Measurements from ENCODE around the gene NKX6-2. TPM values are rescaled to one million over a fixed set of nuclear protein-coding genes. Genes with fewer than 3 reads are reported as not detected.
"Not testable (repeated sequence)": the region's sequence is repeated elsewhere in the genome, so short reads cannot be mapped to it uniquely, and the experiment has no call there.

Gene NKX6-2
- total RNA-seq, 2 experiments from 2014 or later = not detected

- no peaks in the 10 kb centered on the region for H3K4me1 Mint-ChIP-seq
- POLR2A ChIA-PET = no interaction called here
These were observed 40.4 kb downstream of the NKX6-2 start for GRCh38 chr10:132745511-132745910.

GRCh38 chr10:132744839-132745238 is 41.1 kb downstream of the NKX6-2 start:
- no peak overlapping the region for H3K27ac Mint-ChIP-seq
- H3K36me3 Mint-ChIP-seq = no peaks in the 10 kb centered on the region
- H3K9me3 Mint-ChIP-seq = no peaks in the 10 kb centered on the region
- no peaks in the 10 kb centered on the region for H3K27me3 Mint-ChIP-seq
- no peaks in the 10 kb centered on the region for H3K4me1 Mint-ChIP-seq
- no peak overlapping the region for H3K4me3 Mint-ChIP-seq
- POLR2A ChIA-PET = no interaction called here
- DNase-seq (no peak), ATAC-seq (ENCODE audit: low read depth) (no peak)

More at GRCh38 chr10:132745511-132745910, 40.4 kb downstream of the NKX6-2 start:
- ATAC-seq (ENCODE audit: low read depth) (no peak), DNase-seq (no peak)
- Mint-ChIP-seq H3K27me3 (no peaks in the 10 kb centered on the region), H3K9me3 (no peaks in the 10 kb centered on the region), H3K27ac (no peak overlapping the region), H3K36me3 (no peaks in the 10 kb centered on the region), H3K4me3 (no peak overlapping the region)

GRCh38 chr10:132743925-132744490 is 41.9 kb downstream of the NKX6-2 start:
- ATAC-seq (ENCODE audit: low read depth) = no peak
- Mint-ChIP-seq H3K9me3 (no peaks in the 10 kb centered on the region), H3K4me1 (no peaks in the 10 kb centered on the region), H3K27ac (no peak overlapping the region), H3K27me3 (no peaks in the 10 kb centered on the region), H3K4me3 (no peak overlapping the region), H3K36me3 (no peaks in the 10 kb centered on the region)
- POLR2A ChIA-PET = no interaction called here
- no peak for DNase-seq

GRCh38 chr10:132743196-132743924 is 42.6 kb downstream of the NKX6-2 start:
- H3K27me3 Mint-ChIP-seq; H3K4me3 Mint-ChIP-seq; H3K9me3 Mint-ChIP-seq; POLR2A ChIA-PET; H3K36me3 Mint-ChIP-seq; ATAC-seq (ENCODE audit: low read depth); DNase-seq; H3K4me1 Mint-ChIP-seq; H3K27ac Mint-ChIP-seq: not testable (repeated sequence)

- ATAC-seq (ENCODE audit: low read depth) (no peak), DNase-seq (no peak)
- Mint-ChIP-seq H3K36me3 (no peaks in the 10 kb centered on the region), H3K27me3 (no peaks in the 10 kb centered on the region), H3K27ac (no peak overlapping the region), H3K9me3 (no peaks in the 10 kb centered on the region), H3K4me3 (no peak overlapping the region), H3K4me1 (no peaks in the 10 kb centered on the region)
- POLR2A ChIA-PET = no interaction called here
These were observed 43.1 kb downstream of the NKX6-2 start for GRCh38 chr10:132742837-132743194.

GRCh38 chr10:132742167-132742836 is 43.6 kb downstream of the NKX6-2 start:
- Mint-ChIP-seq H3K27me3 (no peaks in the 10 kb centered on the region), H3K4me1 (no peaks in the 10 kb centered on the region), H3K9me3 (no peaks in the 10 kb centered on the region), H3K36me3 (no peaks in the 10 kb centered on the region), H3K27ac (no peak overlapping the region), H3K4me3 (no peak overlapping the region)
- POLR2A ChIA-PET = no interaction called here
- DNase-seq = no peak
- no peak for ATAC-seq (ENCODE audit: low read depth)

GRCh38 chr10:132740588-132740987 is 45.4 kb downstream of the NKX6-2 start:
- POLR2A ChIA-PET = no interaction called here
- H3K4me1 Mint-ChIP-seq = no peaks in the 10 kb centered on the region
- no peaks in the 10 kb centered on the region for H3K36me3 Mint-ChIP-seq
- no peaks in the 10 kb centered on the region for H3K27me3 Mint-ChIP-seq
- H3K4me3 Mint-ChIP-seq = no peak overlapping the region
- H3K9me3 Mint-ChIP-seq = no peaks in the 10 kb centered on the region
- DNase-seq (no peak), ATAC-seq (ENCODE audit: low read depth) (no peak)
- H3K27ac Mint-ChIP-seq = no peak overlapping the region

GRCh38 chr10:132739225-132739613 is 46.7 kb downstream of the NKX6-2 start:
- Mint-ChIP-seq H3K27me3 (no peaks in the 10 kb centered on the region), H3K4me1 (no peaks in the 10 kb centered on the region), H3K36me3 (no peaks in the 10 kb centered on the region), H3K9me3 (no peaks in the 10 kb centered on the region), H3K4me3 (no peak overlapping the region), H3K27ac (no peak overlapping the region)
- no peak for ATAC-seq (ENCODE audit: low read depth)
- POLR2A ChIA-PET = no interaction called here
- no peak for DNase-seq

GRCh38 chr10:132738454-132739224 is 47.3 kb downstream of the NKX6-2 start:
- no peaks in the 10 kb centered on the region for H3K27me3 Mint-ChIP-seq
- H3K27ac Mint-ChIP-seq = no peak overlapping the region
- H3K36me3 Mint-ChIP-seq = no peaks in the 10 kb centered on the region
- H3K4me3 Mint-ChIP-seq = no peak overlapping the region
- DNase-seq (no peak), ATAC-seq (ENCODE audit: low read depth) (no peak)
- no peaks in the 10 kb centered on the region for H3K4me1 Mint-ChIP-seq
- H3K9me3 Mint-ChIP-seq = no peaks in the 10 kb centered on the region
- POLR2A ChIA-PET = no interaction called here

GRCh38 chr10:132737390-132738048 is 48.4 kb downstream of the NKX6-2 start:
- no peaks in the 10 kb centered on the region for H3K9me3 Mint-ChIP-seq
- DNase-seq (no peak), ATAC-seq (ENCODE audit: low read depth) (no peak)
- H3K27me3 Mint-ChIP-seq = no peaks in the 10 kb centered on the region
- H3K4me1 Mint-ChIP-seq = no peaks in the 10 kb centered on the region
- H3K36me3 Mint-ChIP-seq = no peaks in the 10 kb centered on the region
- POLR2A ChIA-PET = no interaction called here
- H3K4me3 Mint-ChIP-seq = no peak overlapping the region
- no peak overlapping the region for H3K27ac Mint-ChIP-seq

- H3K27me3 Mint-ChIP-seq = no peaks in the 10 kb centered on the region
- no peak for ATAC-seq (ENCODE audit: low read depth)
- DNase-seq = no peak
- no peaks in the 10 kb centered on the region for H3K4me1 Mint-ChIP-seq
- H3K4me3 Mint-ChIP-seq = no peak overlapping the region
- H3K9me3 Mint-ChIP-seq = no peaks in the 10 kb centered on the region
- H3K27ac Mint-ChIP-seq = no peak overlapping the region
- H3K36me3 Mint-ChIP-seq = no peaks in the 10 kb centered on the region
- POLR2A ChIA-PET = no interaction called here
These were observed 50.0 kb downstream of the NKX6-2 start for GRCh38 chr10:132735923-132736391.

- ATAC-seq (ENCODE audit: low read depth) (no peak), DNase-seq (no peak)
- POLR2A ChIA-PET = no interaction called here
- Mint-ChIP-seq H3K27me3 (no peaks in the 10 kb centered on the region), H3K4me1 (no peaks in the 10 kb centered on the region), H3K36me3 (no peaks in the 10 kb centered on the region), H3K27ac (no peak overlapping the region), H3K9me3 (no peaks in the 10 kb centered on the region), H3K4me3 (no peak overlapping the region)
These were observed 50.6 kb downstream of the NKX6-2 start for GRCh38 chr10:132735341-132735775.

- POLR2A ChIA-PET = no interaction called here
- no peak for DNase-seq
- Mint-ChIP-seq H3K27ac (no peak overlapping the region), H3K4me1 (no peaks in the 10 kb centered on the region), H3K9me3 (no peaks in the 10 kb centered on the region), H3K36me3 (no peaks in the 10 kb centered on the region), H3K27me3 (no peaks in the 10 kb centered on the region), H3K4me3 (no peak overlapping the region)
- ATAC-seq (ENCODE audit: low read depth) = no peak
These were observed 52.0 kb downstream of the NKX6-2 start for GRCh38 chr10:132733926-132734325.
